ENCODE measurements around the gene ADPRHL1.

- TF ChIP-seq CTCF (IDR thresholded peaks at IDR 0.05; ENCODE audit: low read length) (no peak), EZH2 (IDR thresholded peaks at IDR 0.05; ENCODE audit: borderline replicate concordance, low read length) (no peak)
Measured at GRCh38 chr13:113493315-113493951, 40.1 kb upstream of the ADPRHL1 start.
